ENCODE results near the gene UBE2F.

Gene UBE2F

DNA sequence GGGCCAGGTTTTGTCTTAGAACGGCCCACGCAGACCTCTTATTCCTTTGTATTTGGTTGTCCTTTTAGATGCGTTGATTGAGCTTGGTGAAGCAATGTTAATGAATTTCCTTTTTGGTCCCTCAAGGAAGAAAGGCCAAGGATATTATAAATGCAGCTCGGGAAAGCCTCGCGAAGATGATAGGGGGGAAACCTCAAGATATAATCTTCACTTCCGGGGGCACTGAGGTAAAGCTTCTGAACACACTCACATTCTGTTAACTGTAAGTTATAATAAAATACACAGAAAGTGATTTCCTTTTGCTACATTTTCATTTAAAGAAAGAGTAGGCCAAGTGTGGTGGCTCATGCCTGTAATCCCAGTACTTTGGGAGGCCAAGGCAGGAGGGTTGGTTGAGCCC, 101.1 kb downstream of the UBE2F start:
- TF ChIP-seq, protein P1, sequence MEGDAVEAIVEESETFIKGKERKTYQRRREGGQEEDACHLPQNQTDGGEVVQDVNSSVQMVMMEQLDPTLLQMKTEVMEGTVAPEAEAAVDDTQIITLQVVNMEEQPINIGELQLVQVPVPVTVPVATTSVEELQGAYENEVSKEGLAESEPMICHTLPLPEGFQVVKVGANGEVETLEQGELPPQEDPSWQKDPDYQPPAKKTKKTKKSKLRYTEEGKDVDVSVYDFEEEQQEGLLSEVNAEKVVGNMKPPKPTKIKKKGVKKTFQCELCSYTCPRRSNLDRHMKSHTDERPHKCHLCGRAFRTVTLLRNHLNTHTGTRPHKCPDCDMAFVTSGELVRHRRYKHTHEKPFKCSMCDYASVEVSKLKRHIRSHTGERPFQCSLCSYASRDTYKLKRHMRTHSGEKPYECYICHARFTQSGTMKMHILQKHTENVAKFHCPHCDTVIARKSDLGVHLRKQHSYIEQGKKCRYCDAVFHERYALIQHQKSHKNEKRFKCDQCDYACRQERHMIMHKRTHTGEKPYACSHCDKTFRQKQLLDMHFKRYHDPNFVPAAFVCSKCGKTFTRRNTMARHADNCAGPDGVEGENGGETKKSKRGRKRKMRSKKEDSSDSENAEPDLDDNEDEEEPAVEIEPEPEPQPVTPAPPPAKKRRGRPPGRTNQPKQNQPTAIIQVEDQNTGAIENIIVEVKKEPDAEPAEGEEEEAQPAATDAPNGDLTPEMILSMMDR (IDR thresholded peaks at IDR 0.05; ENCODE audit: low read depth, low read length) = no peak
- DNase-seq (ENCODE audit: low read depth in 2 of 2) = no peak
- no peak overlapping the region for H3K4me3 ChIP-seq (replicated peaks in 1 of 2; ENCODE audit: low read depth in 2 of 2, low read length in 2 of 2)

DNA sequence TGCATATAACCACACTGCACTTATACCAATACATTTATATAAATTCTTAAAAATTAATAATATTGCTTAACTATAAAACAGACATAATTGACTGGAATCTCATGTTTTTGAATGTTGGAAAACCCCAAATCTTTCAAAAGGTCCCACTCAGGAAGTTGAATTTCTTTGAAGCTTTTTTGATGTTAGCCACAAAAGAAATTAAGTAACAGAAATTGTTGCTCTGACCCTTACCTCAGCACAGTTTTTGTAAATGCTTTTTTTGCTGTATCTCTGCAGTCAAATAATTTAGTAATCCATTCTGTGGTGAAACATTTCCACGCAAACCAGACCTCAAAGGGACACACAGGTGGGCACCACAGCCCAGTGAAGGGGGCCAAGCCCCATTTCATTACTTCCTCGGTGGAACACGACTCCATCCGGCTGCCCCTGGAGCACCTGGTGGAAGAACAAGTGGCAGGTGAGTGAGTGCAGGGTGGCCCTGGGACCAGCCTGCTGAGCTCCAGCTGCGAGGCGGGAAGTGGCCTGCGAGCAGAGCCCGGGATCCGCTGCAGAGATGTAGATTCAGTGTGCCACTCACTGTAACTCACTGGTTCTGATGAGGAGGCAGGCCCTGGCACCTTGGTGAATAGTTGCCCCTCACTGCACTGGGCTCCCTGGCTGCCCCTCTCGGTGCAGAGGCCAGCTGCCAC, 102.4 kb downstream of the UBE2F start:
- TF ChIP-seq, protein P1 (IDR thresholded peaks at IDR 0.05; ENCODE audit: low read depth, low read length) = no peak
- DNase-seq (ENCODE audit: low read depth in 2 of 2) = no peak
- no peak overlapping the region for H3K4me3 ChIP-seq (replicated peaks in 1 of 2; ENCODE audit: low read depth in 2 of 2, low read length in 2 of 2)

DNA sequence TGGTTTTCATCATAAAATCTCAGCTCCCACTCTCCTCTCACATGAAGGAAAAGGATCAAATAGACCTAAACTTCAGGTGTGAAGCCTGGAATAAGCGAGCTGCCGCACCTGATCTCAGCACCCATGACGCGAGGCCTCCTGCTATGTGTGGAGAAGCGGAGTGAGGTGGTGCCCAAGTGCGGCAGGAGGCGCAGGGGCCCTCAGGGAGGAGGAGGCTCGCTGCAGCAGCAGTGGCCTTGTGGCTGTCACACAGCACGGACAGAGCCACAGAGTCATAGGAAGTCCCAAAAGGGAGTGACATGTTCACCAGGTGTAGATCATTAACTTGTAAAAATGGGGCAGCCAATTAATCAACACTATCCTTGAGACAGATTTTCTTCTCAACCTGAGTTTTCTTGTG, 103.1 kb downstream of the UBE2F start:
- DNase-seq (ENCODE audit: low read depth in 2 of 2) = no peak
- no peak overlapping the region for H3K4me3 ChIP-seq (replicated peaks in 1 of 2; ENCODE audit: low read depth in 2 of 2, low read length in 2 of 2)
- TF ChIP-seq, protein P1 (IDR thresholded peaks at IDR 0.05; ENCODE audit: low read depth, low read length) = no peak

DNA sequence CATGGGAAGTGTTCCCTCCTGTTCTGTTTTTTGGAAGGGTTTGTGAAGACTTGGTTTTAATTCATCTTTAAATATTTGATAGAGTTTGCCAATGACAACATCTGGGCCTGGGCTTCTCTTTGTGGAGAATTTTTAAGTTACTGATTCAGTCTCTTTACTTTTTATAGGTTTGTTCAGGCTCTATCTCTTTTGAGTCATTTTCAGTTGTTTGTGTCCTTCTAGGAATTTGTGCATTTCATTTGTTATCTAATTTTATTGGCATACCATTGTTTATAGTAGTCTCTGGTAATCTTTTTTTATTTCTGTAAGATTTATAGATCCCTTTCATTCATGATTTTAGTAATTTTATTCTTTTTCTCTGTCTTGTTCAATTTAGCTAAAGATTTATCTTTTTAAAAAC, 108.6 kb downstream of the UBE2F start:
- no peak overlapping the region for H3K4me3 ChIP-seq (replicated peaks in 1 of 2; ENCODE audit: low read depth in 2 of 2, low read length in 2 of 2)
- TF ChIP-seq, protein P1 (IDR thresholded peaks at IDR 0.05; ENCODE audit: low read depth, low read length) = no peak
- DNase-seq (ENCODE audit: low read depth in 2 of 2) = no peak

DNA sequence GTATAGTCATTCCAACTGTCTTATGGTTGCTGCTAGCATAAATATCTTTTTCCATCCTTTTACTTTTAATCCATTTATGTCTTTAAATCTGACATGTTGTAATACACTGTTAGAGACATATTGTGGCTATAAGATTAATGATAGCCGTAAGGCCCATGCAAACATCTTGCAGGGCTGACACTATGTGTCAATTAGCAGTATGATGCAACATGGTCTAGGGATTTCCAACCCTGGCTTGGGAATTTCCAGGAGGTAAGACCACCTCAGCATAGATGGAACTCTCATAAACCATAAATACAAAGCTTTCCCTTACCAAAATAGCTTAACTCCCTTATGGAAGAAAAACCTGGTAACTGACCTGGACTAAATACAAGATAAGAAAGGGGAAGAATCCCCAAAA, 110.5 kb downstream of the UBE2F start:
- TF ChIP-seq, protein P1 (IDR thresholded peaks at IDR 0.05; ENCODE audit: low read depth, low read length) = no peak
- no peak overlapping the region for H3K4me3 ChIP-seq (replicated peaks in 1 of 2; ENCODE audit: low read depth in 2 of 2, low read length in 2 of 2)
- DNase-seq (ENCODE audit: low read depth in 2 of 2) = no peak

DNA sequence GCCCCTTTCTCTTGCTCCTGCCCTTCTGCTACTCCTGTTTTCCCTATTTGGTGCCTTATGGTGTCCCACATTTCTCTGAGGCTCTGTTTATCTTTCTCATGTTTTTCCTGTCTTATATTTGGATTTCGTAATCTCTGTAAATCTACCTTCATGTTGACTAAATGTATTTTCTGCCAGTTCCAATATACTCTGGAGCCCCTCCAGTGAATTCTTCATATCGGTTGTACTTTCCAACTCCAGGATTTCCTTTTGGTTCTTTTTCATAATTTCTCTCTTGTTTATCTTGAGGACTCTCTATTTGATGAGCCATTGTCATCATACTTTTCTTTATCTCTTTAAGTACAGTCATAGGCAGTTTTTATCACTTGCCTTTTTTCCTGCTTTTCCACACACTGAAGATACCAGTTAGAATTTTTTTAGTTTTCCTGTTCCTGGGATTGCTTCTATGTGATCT, 113.1 kb downstream of the UBE2F start:
- no peak for DNase-seq (ENCODE audit: low read depth in 2 of 2)
- TF ChIP-seq, protein P1 (IDR thresholded peaks at IDR 0.05; ENCODE audit: low read depth, low read length) = no peak
- no peak overlapping the region for H3K4me3 ChIP-seq (replicated peaks in 1 of 2; ENCODE audit: low read depth in 2 of 2, low read length in 2 of 2)

DNA sequence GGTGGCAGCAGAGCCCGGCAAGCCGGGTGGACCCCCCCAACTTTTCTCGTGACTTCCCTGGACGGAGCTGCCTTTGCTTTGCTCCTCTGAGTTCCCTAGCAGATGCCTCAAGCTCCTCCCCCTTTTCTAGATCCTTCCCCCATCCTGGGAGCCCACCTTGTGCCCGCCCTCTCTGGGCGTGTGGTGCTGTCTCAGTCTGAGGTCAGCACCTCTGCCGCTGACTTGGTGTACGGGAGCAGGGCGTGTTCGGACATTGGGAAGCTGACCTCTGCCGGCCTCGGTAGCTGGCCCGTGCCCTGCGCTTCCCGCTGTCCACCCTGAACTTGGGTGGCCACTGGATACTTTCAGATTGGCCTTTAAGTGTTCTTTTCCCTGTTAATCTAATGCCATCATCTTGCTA, 113.7 kb downstream of the UBE2F start:
- TF ChIP-seq, protein P1 (IDR thresholded peaks at IDR 0.05; ENCODE audit: low read depth, low read length) = no peak
- DNase-seq (ENCODE audit: low read depth in 2 of 2) = no peak
- H3K4me3 ChIP-seq (replicated peaks in 1 of 2; ENCODE audit: low read depth in 2 of 2, low read length in 2 of 2) = no peak overlapping the region
